H1 (cell line): ENCODE data around the gene FGD5. TPM values are rescaled to one million over a fixed set of nuclear protein-coding genes. Genes with fewer than 3 reads are reported as not detected.
A peak's percentile ranks its signal among the peaks of the same experiment; 100 is the strongest.

Experiments used
- CTCF ChIA-PET: fragments of 300-600 bp; sonication (Branson Sonifier 250); formaldehyde crosslinking; loops from one replicate; lab custom pipeline; 2021; ENCODE audit not compliant: partially characterized antibody; lab: Charles Lee
- POLR2A ChIA-PET: fragments of 300-600 bp; sonication (Branson Sonifier 250); formaldehyde crosslinking; loops from one replicate; lab custom pipeline; 2021; ENCODE audit warnings: inconsistent platforms; ENCODE audit not compliant: partially characterized antibody; lab: Charles Lee
- DNase-seq, 2 experiments: peaks; one replicate each; pipeline versions ENCODE4 v3.0.0 to v3.0.0-alpha.2; 2010 to 2022; ENCODE audit warnings: low spot score in 2 of 2, low read depth in 1 of 2, mixed read lengths in 1 of 2
- FAIRE-seq: peaks from 2 replicates; lab custom pipeline; 2011; peaks lifted over from hg19 to GRCh38; lab: Jason Lieb, UNC
- H2AFZ ChIP-seq: 2 replicates; pipeline ENCODE4 v1.8.1; 2012; ENCODE audit warnings: low read length, inconsistent platforms
- H2AK5ac ChIP-seq: 2 replicates; pipeline ENCODE4 v1.6.1; 2013; ENCODE audit warnings: low read depth, low read length
- H2BK120ac ChIP-seq: replicated peaks from 2 replicates; pipeline ENCODE3; 2013; ENCODE audit warnings: low read depth, low read length, inconsistent platforms
- H2BK12ac ChIP-seq: 2 replicates; pipeline ENCODE4 v1.6.1; 2013; ENCODE audit warnings: low read depth, low read length
- H2BK15ac ChIP-seq: 2 replicates; pipeline ENCODE4 v1.6.1; 2013; ENCODE audit warnings: low read length
- H2BK20ac ChIP-seq: 2 replicates; pipeline ENCODE4 v1.6.1; 2013; ENCODE audit warnings: low read length
- H2BK5ac ChIP-seq: 2 replicates; pipeline ENCODE4 v1.6.1; 2013; ENCODE audit warnings: low read depth, low read length
- H3K14ac ChIP-seq: 2 replicates; pipeline ENCODE4 v1.6.1; 2013; ENCODE audit warnings: inconsistent platforms; ENCODE audit not compliant: insufficient read length
- H3K18ac ChIP-seq: 2 replicates; pipeline ENCODE4 v1.6.1; 2013; ENCODE audit warnings: low read length; ENCODE audit errors: extremely low read depth
- H3K23ac ChIP-seq: 2 replicates; pipeline ENCODE4 v1.6.1; 2013; ENCODE audit warnings: inconsistent platforms; ENCODE audit not compliant: insufficient read length
- H3K23me2 ChIP-seq: 2 replicates; pipeline ENCODE4 v1.6.1; 2013; ENCODE audit warnings: low read depth, low read length
- H3K27ac ChIP-seq: 2 replicates; pipeline ENCODE4 v1.6.1; 2011; ENCODE audit warnings: low read depth, low read length, inconsistent platforms
- H3K27me3 ChIP-seq, 4 experiments: replicated peaks in 1 of 4; 1 replicate in 1 of 4; 2 replicates in 3 of 4; pipeline versions ENCODE4 v1.6.1 to v1.8.1; 2011 to 2013; ENCODE audit warnings: low read length in 3 of 4, mild to moderate bottlenecking in 3 of 4, inconsistent platforms in 2 of 4, mixed read lengths in 2 of 4, moderate library complexity in 1 of 4; ENCODE audit not compliant: control insufficient read depth in 3 of 4, insufficient read depth in 3 of 4; ENCODE audit errors: extremely low read depth in 1 of 4
- H3K36me3 ChIP-seq, 4 experiments: 2 replicates each; pipeline versions ENCODE4 v1.6.1 to v1.8.1; 2011 to 2013; ENCODE audit warnings: mild to moderate bottlenecking in 4 of 4, low read length in 3 of 4, moderate library complexity in 2 of 4, control low read depth in 1 of 4, inconsistent platforms in 1 of 4; ENCODE audit not compliant: insufficient read depth in 4 of 4, control insufficient read depth in 2 of 4
- H3K4ac ChIP-seq: replicated peaks from 2 replicates; pipeline ENCODE3; 2013; ENCODE audit warnings: low read length, low read depth, mixed read lengths, inconsistent platforms; ENCODE audit not compliant: insufficient read length
- H3K4me1 ChIP-seq, 4 experiments: replicated peaks in 1 of 4; 1 replicate in 1 of 4; 2 replicates in 3 of 4; pipeline versions ENCODE4 v1.6.1 to v1.8.1; 2011 to 2013; ENCODE audit warnings: low read length in 3 of 4, inconsistent platforms in 2 of 4, mixed read lengths in 1 of 4; ENCODE audit not compliant: insufficient read depth in 4 of 4, control insufficient read depth in 3 of 4
- H3K4me2 ChIP-seq, 2 experiments: 2 replicates each; pipeline versions ENCODE4 v1.6.1 to v1.8.1; 2011 to 2013; ENCODE audit warnings: low read depth in 2 of 2, low read length in 2 of 2, control low read depth in 1 of 2, inconsistent platforms in 1 of 2, mild to moderate bottlenecking in 1 of 2; ENCODE audit not compliant: insufficient read depth in 1 of 2
- H3K4me3 ChIP-seq, 4 experiments: fragments of 200-600, 300-600 bp in 1 of 4; sonication (generic), shearing (Covaris generic), sonication (Bioruptor Twin) in 1 of 4; 2 replicates each; pipeline versions ENCODE4 v1.5.1 to v1.8.1; 2011 to 2016; ENCODE audit warnings: low read length in 4 of 4, low read depth in 3 of 4, control low read depth in 2 of 4, inconsistent platforms in 2 of 4, mild to moderate bottlenecking in 2 of 4, mixed read lengths in 1 of 4, moderate library complexity in 1 of 4; ENCODE audit not compliant: insufficient read depth in 2 of 4; ENCODE audit errors: extremely low read depth in 1 of 4
- H3K56ac ChIP-seq: replicated peaks from 2 replicates; pipeline ENCODE3; 2013; ENCODE audit warnings: low read depth, mild to moderate bottlenecking, mixed read lengths, low read length, inconsistent platforms; ENCODE audit not compliant: insufficient read length
- H3K79me1 ChIP-seq: 2 replicates; pipeline ENCODE4 v1.6.1; 2013; ENCODE audit warnings: low read depth, low read length, control low read depth
- H3K79me2 ChIP-seq, 2 experiments: 2 replicates each; pipeline versions ENCODE4 v1.6.1 to v1.8.1; 2012 to 2013; ENCODE audit warnings: low read length in 2 of 2, mild to moderate bottlenecking in 2 of 2, inconsistent platforms in 1 of 2; ENCODE audit not compliant: insufficient read depth in 2 of 2, control insufficient read depth in 1 of 2
- H3K9ac ChIP-seq, 4 experiments: replicated peaks in 1 of 4; 1 replicate in 1 of 4; 2 replicates in 3 of 4; pipeline versions ENCODE4 v1.6.1 to v1.8.1; 2011 to 2013; ENCODE audit warnings: low read depth in 3 of 4, low read length in 3 of 4, control low read depth in 2 of 4, mild to moderate bottlenecking in 2 of 4, moderate library complexity in 2 of 4, inconsistent platforms in 1 of 4; ENCODE audit errors: extremely low read depth in 1 of 4
- H3K9me3 ChIP-seq, 2 experiments: 2 replicates each; pipeline versions ENCODE4 v1.6.1 to v1.8.1; 2012 to 2013; ENCODE audit warnings: mild to moderate bottlenecking in 2 of 2, moderate library complexity in 2 of 2, control low read depth in 1 of 2, inconsistent platforms in 1 of 2, low read depth in 1 of 2, low read length in 1 of 2, mixed read lengths in 1 of 2; ENCODE audit not compliant: insufficient read depth in 2 of 2
- H4K20me1 ChIP-seq, 2 experiments: replicated peaks in 1 of 2; 2 replicates each; pipeline versions ENCODE3 to v1.8.1; 2011 to 2013; ENCODE audit warnings: inconsistent platforms in 2 of 2, low read length in 2 of 2, mild to moderate bottlenecking in 1 of 2; ENCODE audit not compliant: insufficient read depth in 2 of 2, control insufficient read depth in 1 of 2
- H4K5ac ChIP-seq: 2 replicates; pipeline ENCODE4 v1.6.1; 2013; ENCODE audit warnings: low read length, low read depth, mixed read lengths, inconsistent platforms; ENCODE audit not compliant: insufficient read length
- H4K8ac ChIP-seq: 2 replicates; pipeline ENCODE4 v1.8.0; 2013; ENCODE audit warnings: mild to moderate bottlenecking, moderate library complexity, low read length, inconsistent platforms; ENCODE audit not compliant: insufficient read depth; ENCODE audit errors: extremely low read depth
- H4K91ac ChIP-seq: replicated peaks from 2 replicates; pipeline ENCODE3; 2013; ENCODE audit warnings: low read length, mixed read lengths, inconsistent platforms; ENCODE audit not compliant: insufficient read length
- WGBS, 2 experiments: shearing (Covaris generic) in 1 of 2; methylation state at CpG; one replicate each; pipeline versions ENCODE4 v1.1.6 to v1.1.7; 2013 to 2015; ENCODE audit warnings: low lambda C conversion rate in 2 of 2, mixed read lengths in 2 of 2, inconsistent platforms in 1 of 2, low coverage in 1 of 2, missing lambda C conversion rate in 1 of 2; ENCODE audit not compliant: insufficient replicate concordance in 2 of 2, insufficient coverage in 1 of 2, insufficient read length in 1 of 2; ENCODE audit errors: extremely low coverage in 1 of 2, missing lambda C conversion rate in 1 of 2; 5-methylcytosine and 5-hydroxymethylcytosine counted together
- polyA plus RNA-seq, 7 experiments: library from polyadenylated mRNA; depleted of rRNA in 3 of 7; stranded (reverse) in 5 of 7; unstranded in 2 of 7; fragments of >200 nt in 5 of 7; fragments of 200-250 nt in 2 of 7; gene quantifications; 1 replicate in 5 of 7; 2 replicates in 1 of 7; 4 replicates in 1 of 7; pipeline versions ENCODE4 v1.2.1 to v1.2.3, GENCODE V29; 2011 to 2013; ENCODE audit warnings: missing spikeins in 2 of 7, mixed read lengths in 2 of 7
- total RNA-seq: library from RNA; stranded (reverse); fragmentation: NEBNext Ultra II Directional; extraction: Animal tissue kit (Norgen Biotek cat#: 25700); gene quantifications from 2 replicates; pipeline ENCODE4 v1.2.1, GENCODE V29; 2021

Gene FGD5
- total and polyA plus RNA-seq, 2 of the 8 experiments (the other 6 are each of a cell fraction or from before 2014, with no cell fraction given), result 4.7 to 14.3 TPM

DNA sequence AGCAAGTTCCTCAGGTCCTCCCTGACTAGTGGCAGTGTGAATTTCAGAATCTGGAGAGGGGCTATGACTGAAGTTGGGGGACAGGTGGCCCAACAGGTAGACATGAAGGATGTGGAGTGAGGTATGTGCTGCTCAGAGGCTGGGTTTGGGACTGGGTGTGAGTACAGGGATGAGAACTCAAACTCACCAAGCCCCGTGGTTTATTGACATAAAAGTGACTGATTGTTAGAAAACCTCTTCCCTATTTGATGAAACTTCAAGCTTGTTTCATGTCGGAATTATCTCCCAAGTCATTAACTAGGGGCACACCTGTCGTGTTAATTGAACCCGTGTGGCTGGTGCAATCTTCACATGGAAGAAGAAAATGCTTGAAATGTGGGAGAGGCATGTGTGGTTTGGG is 27.1 kb downstream of the FGD5 start:
- H4K20me1 ChIP-seq, result no peaks in the 10 kb centered on the region
- no peak overlapping the region for H2AFZ ChIP-seq
- H3K4ac ChIP-seq, result no peak overlapping the region
- H4K91ac ChIP-seq, result peak overlapping the region; percentile 49
- H3K14ac ChIP-seq, result no peak overlapping the region
- H2BK120ac ChIP-seq, result no peak overlapping the region
- H2BK15ac ChIP-seq, result no peak overlapping the region
- ChIA-PET CTCF (interaction anchor here (0.7 to 10.3 kb wide), 9 partner anchors 8 to 84 kb away, joined by 3 to 109 read pairs (median 4); no protein-coding TSS in a partner anchor), POLR2A (interaction anchor here (1.3 kb wide), 2 partner anchors 11 to 22 kb away, joined by 3 to 5 read pairs; no protein-coding TSS in a partner anchor)
- 65% methylated on average over 4 of the region's 4 CpGs; no CpG with 5 or more reads in 1 of the 2 experiments for WGBS, 2 experiments
- H3K36me3 ChIP-seq, result no peaks in the 10 kb centered on the region
- no peak overlapping the region for H3K56ac ChIP-seq
- H3K23me2 ChIP-seq, result no peaks in the 10 kb centered on the region; the same call in 1 of the 2 replicates
- H2BK5ac ChIP-seq, result no peak overlapping the region; the same call in 1 of the 2 replicates
- H3K9me3 ChIP-seq, result no peaks in the 10 kb centered on the region
- no peak overlapping the region for H3K4me3 ChIP-seq
- no peak for FAIRE-seq
- no peak overlapping the region for H2AK5ac ChIP-seq
- H3K79me1 ChIP-seq, result no peaks in the 10 kb centered on the region; the same call in 1 of the 2 replicates
- no peak overlapping the region for H3K18ac ChIP-seq
- no peak overlapping the region for H3K27ac ChIP-seq
- no peak overlapping the region for H3K9ac ChIP-seq
- no peaks in the 10 kb centered on the region for H3K79me2 ChIP-seq
- peaks cover 14 to 31% (median 21%) of the 10 kb centered on the region in 4 experiments for H3K4me1 ChIP-seq
- no peak overlapping the region for H4K5ac ChIP-seq
- no peak overlapping the region; the same call in 1 of the 2 replicates for H2BK12ac ChIP-seq
- H3K27me3 ChIP-seq, result no peaks in the 10 kb centered on the region
- H3K4me2 ChIP-seq, result no peak overlapping the region
- H2BK20ac ChIP-seq, result no peak overlapping the region
- no peak for DNase-seq
- no peak overlapping the region for H4K8ac ChIP-seq
- no peak overlapping the region for H3K23ac ChIP-seq
